Fibroblast of lung (primary cell): ENCODE results near the gene CSTB. TPM values are rescaled to one million over a fixed set of nuclear protein-coding genes. Genes with fewer than 3 reads are reported as not detected.

Source experiments
- DNase-seq, 2 donors: peaks; one replicate each; pipeline versions ENCODE4 v3.0.0 to v3.0.0-alpha.2; 2010; ENCODE audit warnings: low read depth in 2 of 2
- H2AFZ ChIP-seq: 2 replicates; pipeline ENCODE4 v1.5.1; 2012; ENCODE audit warnings: low read length, control low read depth, inconsistent platforms
- H3K27ac ChIP-seq: 2 replicates; pipeline ENCODE4 v1.5.1; 2011; ENCODE audit warnings: low read length, control low read depth; ENCODE audit not compliant: insufficient read depth
- H3K27me3 ChIP-seq: 2 replicates; pipeline ENCODE4 v1.5.1; 2011; ENCODE audit warnings: mild to moderate bottlenecking, low read length; ENCODE audit not compliant: control insufficient read depth, insufficient read depth
- H3K36me3 ChIP-seq: 2 replicates; pipeline ENCODE4 v1.5.1; 2011; ENCODE audit warnings: low read length; ENCODE audit not compliant: control insufficient read depth, insufficient read depth
- H3K4me1 ChIP-seq: 2 replicates; pipeline ENCODE4 v1.5.1; 2011; ENCODE audit warnings: low read length; ENCODE audit not compliant: control insufficient read depth, insufficient read depth; ENCODE audit errors: extremely low read depth
- H3K4me2 ChIP-seq: 2 replicates; pipeline ENCODE4 v1.5.1; 2011; ENCODE audit warnings: low read length, control low read depth; ENCODE audit not compliant: insufficient read depth; ENCODE audit errors: extremely low read depth
- H3K4me3 ChIP-seq, 4 experiments: fragments of 200-600 bp in 1 of 4; sonication (generic) in 1 of 4; replicated peaks in 1 of 4; 2 replicates each; pipeline ENCODE4 v1.5.1; 2011 to 2016; ENCODE audit warnings: low read length in 4 of 4, low read depth in 3 of 4, mild to moderate bottlenecking in 3 of 4, control low read depth in 2 of 4, inconsistent platforms in 1 of 4, mixed read lengths in 1 of 4; ENCODE audit not compliant: insufficient read depth in 1 of 4; ENCODE audit errors: control extremely low read depth in 1 of 4
- H3K79me2 ChIP-seq: 2 replicates; pipeline ENCODE4 v1.5.1; 2012; ENCODE audit warnings: mild to moderate bottlenecking, low read length, inconsistent platforms; ENCODE audit not compliant: control insufficient read depth, insufficient read depth
- H3K9ac ChIP-seq: 2 replicates; pipeline ENCODE4 v1.5.1; 2011; ENCODE audit warnings: mild to moderate bottlenecking, low read length, control low read depth; ENCODE audit not compliant: insufficient read depth
- H3K9me3 ChIP-seq: 2 replicates; pipeline ENCODE4 v1.5.1; 2012; ENCODE audit warnings: low read depth, low read length; ENCODE audit not compliant: control insufficient read depth, insufficient read depth
- H4K20me1 ChIP-seq: 2 replicates; pipeline ENCODE4 v1.5.1; 2011; ENCODE audit warnings: low read length; ENCODE audit not compliant: control insufficient read depth, insufficient read depth; ENCODE audit errors: extremely low read depth
- EZH2 ChIP-seq: IDR thresholded peaks from 2 replicates; pipeline ENCODE4 v1.5.1; 2012; ENCODE audit warnings: low read length, control low read depth, mild to moderate bottlenecking; ENCODE audit errors: missing control alignments
- polyA plus RNA-seq, 2 donors: library from polyadenylated mRNA; depleted of rRNA in 1 of 2; stranded (reverse) in 1 of 2; unstranded in 1 of 2; fragments of >200 nt; gene quantifications; 2 replicates each; pipeline ENCODE4 v1.2.1, GENCODE V29; 2011 to 2012; ENCODE audit warnings: missing spikeins in 1 of 2
- total RNA-seq: library from RNA; depleted of rRNA; stranded (reverse); fragments of >200 nt; gene quantifications from 2 replicates; pipeline ENCODE4 v1.2.1, GENCODE V29; 2014
- TF ChIP-seq, protein P1 (sequence below), 2 donors: IDR thresholded peaks in 1 of 2; conservative IDR thresholded peaks in 1 of 2; 1 replicate in 1 of 2; 2 replicates in 1 of 2; pipeline ENCODE4 v1.5.1; 2011 to 2012; ENCODE audit warnings: low read length in 2 of 2, control low read depth in 1 of 2, inconsistent platforms in 1 of 2, low read depth in 1 of 2, mild to moderate bottlenecking in 1 of 2

The CSTB gene
- total and polyA plus RNA-seq, 2 donors (not counting 1 experiment from before 2014, with no cell fraction given) = 24.8 to 72.5 TPM

GRCh38 chr21:43760391-43760958, 15.6 kb downstream of the CSTB start:
- H3K36me3 ChIP-seq = peaks cover 27% of the 10 kb centered on the region
- no peaks in the 10 kb centered on the region for H3K27me3 ChIP-seq
- H3K4me2 ChIP-seq = no peak overlapping the region
- H4K20me1 ChIP-seq = no peaks in the 10 kb centered on the region
- DNase-seq = no peak
- no peaks in the 10 kb centered on the region for H3K79me2 ChIP-seq
- peaks cover 7% of the 10 kb centered on the region for H3K4me1 ChIP-seq
- no peak overlapping the region for H2AFZ ChIP-seq
- TF ChIP-seq, protein P1, sequence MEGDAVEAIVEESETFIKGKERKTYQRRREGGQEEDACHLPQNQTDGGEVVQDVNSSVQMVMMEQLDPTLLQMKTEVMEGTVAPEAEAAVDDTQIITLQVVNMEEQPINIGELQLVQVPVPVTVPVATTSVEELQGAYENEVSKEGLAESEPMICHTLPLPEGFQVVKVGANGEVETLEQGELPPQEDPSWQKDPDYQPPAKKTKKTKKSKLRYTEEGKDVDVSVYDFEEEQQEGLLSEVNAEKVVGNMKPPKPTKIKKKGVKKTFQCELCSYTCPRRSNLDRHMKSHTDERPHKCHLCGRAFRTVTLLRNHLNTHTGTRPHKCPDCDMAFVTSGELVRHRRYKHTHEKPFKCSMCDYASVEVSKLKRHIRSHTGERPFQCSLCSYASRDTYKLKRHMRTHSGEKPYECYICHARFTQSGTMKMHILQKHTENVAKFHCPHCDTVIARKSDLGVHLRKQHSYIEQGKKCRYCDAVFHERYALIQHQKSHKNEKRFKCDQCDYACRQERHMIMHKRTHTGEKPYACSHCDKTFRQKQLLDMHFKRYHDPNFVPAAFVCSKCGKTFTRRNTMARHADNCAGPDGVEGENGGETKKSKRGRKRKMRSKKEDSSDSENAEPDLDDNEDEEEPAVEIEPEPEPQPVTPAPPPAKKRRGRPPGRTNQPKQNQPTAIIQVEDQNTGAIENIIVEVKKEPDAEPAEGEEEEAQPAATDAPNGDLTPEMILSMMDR (conservative IDR thresholded peaks at IDR 0.05 in 1 of 2, IDR thresholded peaks at IDR 0.05 in 1 of 2; ENCODE audit: low read depth in 1 of 2, low read length in 2 of 2) = no peak
- TF ChIP-seq EZH2 = no peak
- no peak overlapping the region for H3K27ac ChIP-seq
- no peak overlapping the region for H3K9ac ChIP-seq
- H3K9me3 ChIP-seq = no peaks in the 10 kb centered on the region
- no peak overlapping the region for H3K4me3 ChIP-seq

GRCh38 chr21:43759651-43760050, 16.5 kb downstream of the CSTB start:
- H3K4me1 ChIP-seq = peaks cover 2% of the 10 kb centered on the region
- no peaks in the 10 kb centered on the region for H3K27me3 ChIP-seq
- H3K9ac ChIP-seq = no peak overlapping the region
- H3K4me2 ChIP-seq = no peak overlapping the region
- TF ChIP-seq EZH2 = no peak
- TF ChIP-seq, protein P1 (conservative IDR thresholded peaks at IDR 0.05 in 1 of 2, IDR thresholded peaks at IDR 0.05 in 1 of 2; ENCODE audit: low read depth in 1 of 2, low read length in 2 of 2) = no peak
- no peaks in the 10 kb centered on the region for H3K79me2 ChIP-seq
- no peak overlapping the region for H3K27ac ChIP-seq
- no peak overlapping the region for H3K4me3 ChIP-seq
- no peak overlapping the region for H2AFZ ChIP-seq
- no peak for DNase-seq
- H4K20me1 ChIP-seq = no peaks in the 10 kb centered on the region
- H3K9me3 ChIP-seq = no peaks in the 10 kb centered on the region
- peaks cover 33% of the 10 kb centered on the region for H3K36me3 ChIP-seq

DNA sequence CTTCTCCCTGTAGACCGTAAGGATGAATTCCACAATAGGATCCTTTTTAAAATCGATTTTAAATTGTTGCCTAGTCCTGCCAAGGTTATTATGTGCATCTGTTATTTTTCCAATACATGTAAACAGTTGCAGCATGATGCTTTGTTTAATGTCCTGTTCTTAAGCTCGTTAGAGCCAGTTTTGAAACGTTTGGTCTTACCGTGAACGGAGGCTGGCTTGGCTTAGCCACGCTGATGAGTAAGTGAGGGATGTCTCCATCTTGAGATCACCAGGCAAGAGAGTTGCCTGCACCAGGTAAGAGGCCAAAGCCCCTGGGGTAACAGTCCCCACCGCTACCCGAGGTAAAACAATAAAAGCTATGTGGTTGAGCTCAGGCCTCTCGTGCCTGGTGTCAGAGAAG, 17.3 kb downstream of the CSTB start:
- Histone ChIP-seq H3K36me3 (peaks cover 37% of the 10 kb centered on the region), H3K27me3 (no peaks in the 10 kb centered on the region), H3K27ac (no peak overlapping the region), H3K9me3 (no peaks in the 10 kb centered on the region), H4K20me1 (no peaks in the 10 kb centered on the region), H3K79me2 (no peaks in the 10 kb centered on the region), H3K4me1 (no peaks in the 10 kb centered on the region), H3K9ac (no peak overlapping the region), H3K4me3 (no peak overlapping the region), H3K4me2 (no peak overlapping the region), H2AFZ (no peak overlapping the region)
- DNase-seq = no peak
- TF ChIP-seq, protein P1 (conservative IDR thresholded peaks at IDR 0.05 in 1 of 2, IDR thresholded peaks at IDR 0.05 in 1 of 2; ENCODE audit: low read depth in 1 of 2, low read length in 2 of 2) = no peak
